Activated T-cell treated with anti-CD3 and anti-CD28 coated beads for 48 hours (primary cell): Measurements from ENCODE around the gene CORT.
"Not testable (repeated sequence)": the region's sequence is repeated elsewhere in the genome, so short reads cannot be mapped to it uniquely, and the experiment has no call there.

Experiments used
- DNase-seq: peaks from one replicate; pipeline ENCODE4 v3.0.0-alpha.2; 2020; ENCODE audit warnings: low read depth

Gene CORT

DNA sequence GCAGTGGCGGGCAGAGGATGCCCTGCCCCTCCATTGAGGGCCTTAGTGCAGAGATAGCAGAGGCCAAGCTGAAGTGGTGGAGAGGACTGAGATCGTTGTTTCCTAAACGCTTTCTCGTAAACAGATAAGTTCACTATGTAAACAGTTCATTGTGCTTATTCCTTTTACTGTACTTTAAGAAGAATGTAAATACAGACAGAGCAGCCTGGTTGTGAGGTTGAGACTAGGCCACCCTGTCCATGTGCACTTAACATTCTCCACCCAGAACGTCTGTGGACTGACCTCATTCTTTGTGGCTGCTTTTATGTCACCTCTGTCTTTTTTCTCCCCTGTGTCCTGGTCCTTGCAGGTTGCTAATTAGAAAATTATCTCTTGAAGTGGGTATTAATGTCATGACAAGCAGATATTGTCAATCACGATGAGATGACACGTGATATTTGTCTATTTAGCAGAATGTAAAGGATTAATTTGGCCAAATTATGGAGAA, 11.1 kb upstream of the CORT start:
- DNase-seq = no peak

DNA sequence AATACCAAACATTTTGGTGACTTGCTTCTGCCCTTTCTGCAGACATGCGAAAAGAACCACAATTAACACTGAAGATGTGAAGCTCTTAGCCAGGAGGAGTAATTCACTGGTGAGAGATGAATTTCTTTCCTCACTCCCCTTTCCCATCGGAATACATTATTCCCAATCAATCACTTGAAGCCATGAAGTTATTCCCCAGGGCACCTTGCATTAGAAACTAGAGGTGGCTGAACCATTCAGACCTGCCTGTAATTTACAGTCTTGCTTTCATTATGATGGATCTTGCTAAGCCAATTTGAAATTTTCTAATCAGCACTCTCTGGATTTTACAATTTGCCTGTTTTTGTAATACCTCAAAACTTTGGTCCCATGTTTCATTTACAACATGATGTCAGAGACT, 9.5 kb upstream of the CORT start:
- DNase-seq = no peak

DNA sequence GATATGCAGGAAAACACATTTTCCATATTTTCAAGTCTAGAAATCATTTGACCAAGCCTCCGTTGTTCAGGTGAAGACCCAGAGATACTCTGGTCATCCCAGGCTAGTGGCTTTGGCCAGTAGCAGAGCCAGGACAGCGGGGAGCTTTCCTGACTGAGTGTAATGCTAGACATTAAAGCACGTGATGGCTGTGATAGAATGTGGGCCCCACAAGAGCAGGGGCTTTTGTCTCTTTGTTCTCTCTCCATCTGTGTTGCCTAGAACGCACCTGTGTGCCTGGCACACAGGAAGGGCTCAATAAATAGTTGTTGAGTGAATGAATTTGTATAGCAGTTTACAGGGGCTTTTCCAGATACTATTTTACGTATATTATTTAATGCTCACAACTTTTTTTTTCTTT, 9.0 kb upstream of the CORT start:
- DNase-seq = no peak

DNA sequence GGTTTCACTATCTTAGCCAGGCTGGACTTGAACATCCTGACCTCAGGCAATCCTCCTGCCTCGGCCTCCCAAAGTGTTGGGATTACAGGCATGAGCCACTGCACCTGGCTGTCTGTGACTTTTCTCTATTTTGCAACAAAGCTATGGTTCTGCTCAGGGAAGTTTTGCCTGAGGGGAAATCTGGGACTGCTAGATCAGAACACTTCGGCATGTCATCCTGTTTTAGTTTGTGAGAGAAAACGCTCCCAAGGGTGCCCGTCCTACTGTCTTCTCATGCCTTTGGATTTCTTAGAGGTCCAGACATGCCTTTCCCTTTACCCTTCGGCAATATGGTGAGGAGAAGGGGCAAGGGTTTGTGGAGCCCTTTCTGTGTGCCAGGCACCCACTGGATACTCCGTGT, 5.6 kb upstream of the CORT start:
- no peak for DNase-seq

DNA sequence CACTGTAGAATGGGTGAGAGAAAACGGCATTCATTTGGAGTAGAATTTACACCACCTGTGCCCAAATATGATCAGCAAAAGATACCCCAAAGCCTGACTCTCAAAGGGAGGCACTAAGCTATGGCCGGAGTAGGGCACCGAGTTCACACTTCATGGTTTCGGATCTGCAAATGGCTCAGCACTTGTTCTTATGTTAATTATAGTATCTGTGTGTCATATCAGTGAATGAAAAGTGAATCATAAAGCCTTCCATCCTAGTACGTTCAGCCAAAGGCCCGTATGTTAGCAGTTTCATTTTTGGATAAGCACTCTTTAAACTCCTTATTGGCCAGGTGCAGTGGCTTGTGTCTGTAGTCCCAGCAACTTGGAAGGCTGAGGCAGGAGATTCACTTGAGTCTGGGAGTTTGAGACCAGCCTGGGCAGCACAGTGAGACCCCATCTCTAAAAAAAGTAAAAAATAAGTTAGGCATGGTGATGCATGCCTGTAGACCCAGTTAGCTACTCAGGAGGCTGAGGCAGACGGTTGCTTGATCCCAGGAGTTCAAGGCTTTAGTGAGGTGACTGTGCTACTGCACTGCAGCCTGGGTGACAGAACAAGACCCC, 4.9 kb upstream of the CORT start:
- DNase-seq = no peak

DNA sequence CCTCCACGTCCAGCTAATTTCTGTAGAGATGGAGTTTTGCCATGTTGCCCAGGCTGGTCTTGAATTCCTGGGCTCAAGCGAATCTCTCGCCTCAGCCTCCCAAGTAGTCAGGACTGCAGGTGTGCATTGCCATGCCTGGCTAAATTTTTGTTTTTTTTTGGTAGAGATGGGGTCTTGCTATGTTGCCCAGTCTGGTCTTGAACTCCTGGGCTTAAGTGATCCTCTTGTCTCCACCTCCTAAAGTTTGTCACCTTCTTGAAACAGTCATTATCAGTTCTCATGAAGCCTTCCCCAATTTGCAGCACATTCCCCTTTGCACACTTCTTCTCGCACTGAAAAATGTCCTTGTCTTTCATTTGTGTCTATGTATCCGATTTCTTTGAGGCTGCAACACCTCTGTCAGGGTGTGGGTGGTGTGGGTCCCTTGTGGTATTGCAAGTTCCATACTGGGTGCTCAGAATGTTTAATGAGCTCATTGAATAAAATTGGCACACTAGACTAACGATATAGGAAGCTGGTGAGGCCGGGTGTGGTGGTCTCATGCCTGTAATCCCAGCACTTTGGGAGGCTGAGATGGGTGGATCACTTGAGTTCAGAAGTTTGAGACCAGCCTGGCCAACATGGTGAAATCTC, 2.9 kb upstream of the CORT start:
- no peak for DNase-seq

DNA sequence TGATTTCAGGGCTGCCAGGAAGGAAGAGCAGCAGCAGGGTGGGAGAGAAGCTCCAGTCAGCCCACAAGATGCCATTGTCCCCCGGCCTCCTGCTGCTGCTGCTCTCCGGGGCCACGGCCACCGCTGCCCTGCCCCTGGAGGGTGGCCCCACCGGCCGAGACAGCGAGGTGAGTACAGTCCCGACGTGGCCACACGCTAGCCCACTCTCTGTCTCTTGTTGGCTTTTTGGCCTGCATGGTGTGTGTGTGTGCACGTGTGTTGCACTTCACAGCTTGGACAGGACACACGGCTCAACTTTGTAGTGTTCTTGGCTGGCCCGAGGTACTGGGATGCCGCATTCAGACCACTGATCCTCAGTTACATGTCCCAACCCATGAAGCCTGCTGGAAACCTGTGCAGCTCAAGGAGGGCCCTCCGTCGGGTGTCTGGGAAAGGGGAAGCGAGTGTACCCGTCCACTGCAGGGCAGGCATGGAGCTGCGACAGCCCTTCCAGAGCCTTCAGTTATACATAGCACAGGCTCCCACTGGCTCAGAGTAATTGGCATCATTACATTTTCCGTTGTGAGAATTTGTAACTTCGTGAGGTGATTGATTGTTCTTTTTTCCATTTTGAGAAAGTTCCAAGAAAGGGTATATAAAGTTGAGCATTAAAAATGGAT, 454 bp downstream of the CORT start:
- no peak for DNase-seq

DNA sequence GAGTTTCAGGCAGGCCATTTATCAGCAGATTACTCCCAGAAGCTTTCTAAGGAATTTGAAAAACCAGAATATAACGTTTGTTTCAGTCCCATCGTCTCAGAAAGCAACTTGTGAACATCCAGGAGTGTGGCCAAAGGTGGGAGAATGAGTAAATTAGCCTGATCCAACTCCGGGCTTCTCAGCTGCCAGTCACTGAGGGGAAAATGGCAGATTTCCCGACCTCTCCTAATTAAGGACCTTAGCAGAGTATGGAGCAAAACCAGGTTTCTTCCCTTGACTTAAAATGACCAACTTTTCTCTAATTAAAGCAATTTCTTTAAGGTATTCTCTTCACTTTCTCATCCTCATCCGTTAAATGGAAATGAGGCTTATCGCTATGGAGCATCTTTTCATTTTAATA, 1.0 kb downstream of the CORT start:
- no peak for DNase-seq

DNA sequence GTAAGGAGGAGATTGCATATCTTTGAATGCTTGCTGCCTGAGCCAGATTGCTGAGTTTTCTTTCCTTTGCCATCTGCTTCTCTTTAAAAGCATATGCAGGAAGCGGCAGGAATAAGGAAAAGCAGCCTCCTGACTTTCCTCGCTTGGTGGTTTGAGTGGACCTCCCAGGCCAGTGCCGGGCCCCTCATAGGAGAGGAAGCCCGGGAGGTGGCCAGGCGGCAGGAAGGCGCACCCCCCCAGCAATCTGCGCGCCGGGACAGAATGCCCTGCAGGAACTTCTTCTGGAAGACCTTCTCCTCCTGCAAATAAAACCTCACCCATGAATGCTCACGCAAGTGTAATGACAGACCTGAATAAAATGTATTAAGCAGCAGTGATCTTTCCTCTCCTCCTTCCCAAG, 1.5 kb downstream of the CORT start:
- no peak for DNase-seq

DNA sequence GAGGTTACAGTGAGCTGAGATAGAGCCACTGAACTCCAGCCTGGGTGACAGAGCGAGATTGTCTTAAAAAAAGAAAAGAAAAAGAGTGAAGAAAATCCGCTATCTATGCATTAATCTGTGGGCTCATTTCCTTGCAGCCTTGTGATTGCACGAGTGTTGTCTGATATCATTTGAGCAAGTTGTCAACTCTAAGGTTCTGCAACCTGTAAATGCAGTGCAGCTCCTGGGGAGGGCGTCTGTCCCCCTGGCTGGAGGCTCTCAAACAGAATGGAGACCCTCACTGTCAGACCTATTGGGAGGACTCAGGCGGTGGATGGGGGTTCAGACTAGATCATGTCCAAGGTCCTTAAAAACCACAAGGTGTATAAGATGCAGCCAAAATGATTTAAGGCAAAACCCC, 6.2 kb downstream of the CORT start:
- DNase-seq = no peak

DNA sequence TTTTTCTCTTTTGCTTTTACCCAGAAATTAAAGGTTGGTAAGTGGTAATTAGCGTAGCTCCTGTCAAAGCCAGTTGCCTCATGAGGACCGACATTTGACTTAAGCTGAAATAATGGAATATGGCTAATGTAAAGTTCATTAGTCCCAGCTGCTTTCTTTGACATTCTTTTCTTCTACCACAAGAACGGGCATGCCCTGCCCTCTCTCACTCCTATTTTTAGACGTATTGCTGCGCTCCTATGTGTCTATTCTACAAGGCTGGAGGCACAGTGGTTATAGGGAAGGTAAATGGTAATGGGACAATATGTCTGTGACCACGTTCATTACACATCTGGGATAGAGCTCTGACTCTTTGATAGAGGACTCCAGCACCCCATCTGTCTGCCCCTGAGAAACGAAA, 6.8 kb downstream of the CORT start:
- no peak for DNase-seq

DNA sequence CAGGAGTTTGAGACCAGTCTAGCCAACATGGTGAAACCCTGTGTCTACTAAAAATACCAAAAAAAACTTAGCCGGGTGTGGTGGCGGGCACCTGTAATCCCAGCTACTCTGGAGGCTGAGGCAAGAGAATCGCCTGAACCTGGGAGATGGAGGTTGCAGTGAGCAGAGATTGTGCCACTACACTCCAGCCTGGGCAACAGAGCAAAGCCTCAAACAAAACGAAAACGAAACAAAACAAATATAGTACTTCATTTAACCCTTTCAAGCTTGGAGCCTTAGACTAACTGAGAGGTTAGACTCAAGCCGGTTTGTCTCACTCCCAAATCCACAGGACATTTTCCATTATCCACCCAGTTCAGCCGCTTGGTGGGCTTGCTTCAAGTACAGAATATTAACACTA, 7.6 kb downstream of the CORT start:
- not testable (repeated sequence) for DNase-seq

DNA sequence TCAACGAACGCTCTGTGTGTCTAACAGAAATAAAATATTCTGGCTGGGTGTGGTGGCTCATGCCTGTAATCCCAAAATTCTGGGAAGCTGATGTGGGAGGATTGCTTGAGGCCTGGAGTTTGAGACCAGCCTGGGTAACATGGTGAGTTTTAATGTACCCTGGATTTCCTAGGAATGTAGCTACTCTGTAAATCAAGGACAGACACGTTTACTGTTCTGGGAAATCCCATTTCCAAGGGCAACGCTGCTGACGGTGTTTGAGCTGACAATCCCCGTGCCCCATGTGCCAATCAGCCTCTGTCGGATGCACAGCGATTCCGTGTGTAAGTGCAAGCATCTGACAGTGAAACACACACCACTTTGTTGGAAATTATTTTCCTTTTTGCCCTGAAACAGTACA, 8.0 kb downstream of the CORT start:
- DNase-seq = no peak

DNA sequence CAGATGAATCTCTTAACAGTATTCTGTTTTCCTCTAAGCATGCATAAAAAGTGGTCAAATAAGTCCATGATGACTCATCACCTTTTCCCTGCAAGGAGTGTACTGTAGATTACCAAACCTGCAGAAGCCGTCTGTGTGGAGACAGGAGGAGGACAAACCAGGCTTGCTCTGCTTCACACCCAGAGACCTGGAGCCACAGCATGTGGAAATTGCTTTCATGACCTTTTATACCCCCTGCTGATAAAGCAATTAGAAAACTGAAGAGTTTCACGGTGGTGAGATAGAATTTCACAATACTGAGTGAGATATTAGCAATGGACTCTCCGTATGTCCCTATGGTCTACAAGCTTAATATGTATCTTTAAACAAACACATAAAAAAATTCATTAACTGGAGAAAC, 9.4 kb downstream of the CORT start:
- no peak for DNase-seq

DNA sequence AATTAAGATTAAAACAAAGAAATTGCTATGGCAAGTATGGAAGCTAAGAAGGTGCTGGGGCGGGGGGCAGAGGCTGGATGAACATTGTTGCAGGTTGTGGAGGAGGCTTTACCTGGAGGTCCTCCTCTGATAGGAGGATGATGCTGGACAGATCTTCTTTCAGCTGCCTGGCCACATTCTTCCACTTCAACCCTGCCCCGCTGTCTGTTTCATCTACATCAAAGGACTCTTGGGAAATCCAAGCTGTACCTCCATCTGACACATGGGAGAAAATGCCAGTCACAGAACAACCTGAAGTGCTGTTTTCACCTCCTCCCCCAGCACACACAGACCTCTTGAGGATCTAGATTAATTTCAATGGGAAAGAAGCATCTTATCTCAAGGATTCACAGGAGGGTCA, 17.2 kb downstream of the CORT start:
- no peak for DNase-seq

DNA sequence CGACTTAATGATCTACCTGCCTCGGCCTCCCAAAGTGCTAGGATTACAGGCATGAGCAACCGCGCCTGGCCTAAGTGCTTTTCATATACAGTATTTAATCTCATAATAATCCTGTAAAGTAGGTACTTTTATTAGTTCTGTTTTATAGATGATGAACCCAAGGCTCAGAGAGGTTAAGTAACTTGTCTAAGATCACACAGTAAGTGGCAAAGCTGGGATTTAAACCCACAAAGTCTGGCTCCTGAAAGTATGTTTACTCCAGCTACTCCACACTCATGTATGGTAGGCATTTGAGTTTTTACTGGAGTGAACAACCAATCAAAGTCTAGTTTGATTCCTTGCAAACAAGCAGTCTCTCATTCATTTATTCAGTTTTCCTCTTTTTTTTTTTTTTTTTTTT, 20.2 kb downstream of the CORT start:
- no peak for DNase-seq

DNA sequence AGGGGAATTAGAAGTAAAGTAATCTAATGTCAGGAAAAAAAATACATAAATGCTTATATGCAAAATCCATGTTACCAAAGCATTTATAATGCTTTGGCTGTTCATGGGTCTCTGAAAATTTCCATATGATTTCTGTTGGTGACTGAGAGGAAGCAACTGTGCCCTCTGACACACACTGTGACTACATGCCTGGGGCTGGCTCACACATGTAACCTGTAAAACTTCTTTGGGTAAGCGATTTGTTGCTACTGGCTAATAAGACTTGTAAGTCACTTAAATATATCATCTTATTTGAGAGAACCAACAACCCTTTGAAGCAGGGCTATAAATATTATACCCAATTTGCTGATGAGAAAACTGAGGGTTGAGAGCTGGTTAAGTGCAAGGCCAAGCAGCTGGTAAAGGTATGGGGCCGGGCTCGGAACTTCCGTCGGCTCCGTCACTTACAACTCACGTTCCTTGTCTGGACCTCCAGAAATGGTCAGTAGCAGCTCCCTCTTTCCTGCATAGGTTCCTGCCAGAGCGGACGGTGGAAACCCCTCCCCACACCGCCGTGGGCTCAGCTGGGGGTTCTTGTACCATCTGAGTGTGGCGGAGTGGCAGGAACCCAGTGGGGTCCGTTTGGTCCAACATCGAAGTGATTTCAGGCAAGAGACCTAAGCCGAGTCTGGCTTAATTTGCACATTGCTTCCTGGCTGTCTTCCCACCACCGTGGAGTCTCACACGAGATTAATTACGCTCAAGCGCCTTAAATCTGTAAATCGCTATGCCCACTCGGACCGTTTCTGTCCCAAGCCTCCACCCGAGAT, 21.8 kb downstream of the CORT start:
- no peak for DNase-seq

DNA sequence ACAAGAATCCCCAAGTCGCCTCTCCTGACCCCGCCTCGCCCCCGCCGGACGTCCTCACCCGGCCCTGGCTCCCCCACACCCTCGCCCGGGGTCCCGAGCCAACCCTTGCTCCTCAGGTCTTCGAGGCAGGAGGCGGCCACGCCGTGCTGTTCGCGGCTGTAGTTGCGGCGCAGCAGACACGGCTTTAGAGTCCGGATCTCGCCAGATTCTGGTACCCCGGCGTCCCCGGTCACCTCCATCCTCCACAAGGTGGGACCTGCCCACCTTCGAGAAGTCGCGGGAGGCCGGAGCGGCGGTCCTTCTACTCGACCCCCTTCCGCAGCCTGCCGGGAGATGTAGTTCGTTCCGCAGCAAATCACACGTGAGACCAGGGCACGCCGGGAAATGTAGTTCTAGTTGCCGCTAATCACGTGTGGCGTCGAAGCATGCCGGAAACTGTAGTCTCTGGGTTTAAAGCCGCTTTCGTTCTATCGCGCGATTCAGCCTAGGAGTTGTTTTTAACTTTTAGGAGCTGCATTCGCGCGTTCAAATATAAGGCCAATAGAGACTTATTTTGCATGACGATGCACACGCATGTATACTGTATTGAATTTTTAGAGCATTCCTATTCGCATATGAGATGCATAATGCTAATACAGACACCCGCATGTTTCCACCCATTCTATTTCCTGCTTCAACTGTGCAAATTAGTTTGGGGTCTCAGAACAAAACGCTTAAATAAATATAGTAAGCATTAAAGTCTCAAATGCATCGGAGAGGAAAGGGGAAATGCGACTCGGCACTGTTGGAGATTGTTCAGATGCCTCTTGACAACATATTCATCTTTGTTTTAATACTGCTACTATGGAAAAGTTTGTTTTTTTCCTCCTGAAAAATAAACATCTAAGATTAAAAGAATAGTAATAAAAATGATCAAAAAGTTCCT, 22.7 kb downstream of the CORT start, which contains the start of gene DFFA:
Gene DFFA (minus strand): TSS at position 310 of the 925 bp plus-strand sequence. CDS start 71 bp downstream, at position 239.
- peak; percentile 86 for DNase-seq

DNA sequence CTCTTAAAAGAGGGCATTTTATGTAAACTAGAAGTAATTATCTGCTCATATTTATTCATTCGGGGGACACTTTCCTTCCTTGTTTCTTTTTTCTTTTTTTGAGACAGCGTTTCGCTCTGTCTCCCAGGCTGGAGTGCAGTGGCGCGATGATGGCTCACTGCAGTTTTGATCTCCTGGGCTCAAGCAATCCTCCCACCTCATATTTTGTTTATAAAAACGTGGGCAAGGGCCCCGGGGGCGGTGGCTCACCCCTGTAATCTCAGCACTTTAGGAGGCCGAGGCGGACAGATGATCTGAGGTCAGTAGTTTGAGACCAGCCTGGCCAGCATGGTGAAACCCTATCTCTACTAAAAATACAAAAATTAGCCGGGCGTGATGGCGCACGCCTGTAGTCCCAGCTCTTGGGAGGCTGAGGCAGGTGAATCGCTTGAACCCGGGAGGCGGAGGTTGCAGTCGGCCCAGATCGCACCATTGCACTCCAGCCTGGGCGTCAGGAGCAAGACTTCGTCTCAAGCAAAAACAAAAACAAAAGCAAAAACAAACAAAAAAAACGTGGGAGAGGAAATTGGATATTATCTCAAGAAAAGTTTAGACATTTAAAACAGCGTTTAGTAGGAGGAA, 23.4 kb downstream of the CORT start:
- DNase-seq = no peak

DNA sequence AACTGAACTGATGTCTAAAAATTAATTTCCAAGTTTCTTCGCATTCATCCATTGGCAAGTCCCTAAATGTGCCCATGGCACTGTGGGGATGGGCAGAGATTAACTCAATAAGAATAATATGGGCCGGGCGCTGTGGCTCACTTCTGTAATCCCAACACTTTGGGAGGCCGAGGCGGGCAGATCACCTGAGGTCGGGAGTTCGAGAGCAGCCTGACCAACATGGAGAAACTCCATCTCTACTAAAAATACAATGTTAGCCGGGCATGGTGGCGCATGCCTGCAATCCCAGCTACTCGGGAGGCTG, 24.4 kb downstream of the CORT start:
- not testable (repeated sequence) for DNase-seq
